ENCODE measurements around the gene RILPL2.
"Not testable (repeated sequence)": the region's sequence is repeated elsewhere in the genome, so short reads cannot be mapped to it uniquely, and the experiment has no call there.

Gene RILPL2, protein sequence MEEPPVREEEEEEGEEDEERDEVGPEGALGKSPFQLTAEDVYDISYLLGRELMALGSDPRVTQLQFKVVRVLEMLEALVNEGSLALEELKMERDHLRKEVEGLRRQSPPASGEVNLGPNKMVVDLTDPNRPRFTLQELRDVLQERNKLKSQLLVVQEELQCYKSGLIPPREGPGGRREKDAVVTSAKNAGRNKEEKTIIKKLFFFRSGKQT

DNA sequence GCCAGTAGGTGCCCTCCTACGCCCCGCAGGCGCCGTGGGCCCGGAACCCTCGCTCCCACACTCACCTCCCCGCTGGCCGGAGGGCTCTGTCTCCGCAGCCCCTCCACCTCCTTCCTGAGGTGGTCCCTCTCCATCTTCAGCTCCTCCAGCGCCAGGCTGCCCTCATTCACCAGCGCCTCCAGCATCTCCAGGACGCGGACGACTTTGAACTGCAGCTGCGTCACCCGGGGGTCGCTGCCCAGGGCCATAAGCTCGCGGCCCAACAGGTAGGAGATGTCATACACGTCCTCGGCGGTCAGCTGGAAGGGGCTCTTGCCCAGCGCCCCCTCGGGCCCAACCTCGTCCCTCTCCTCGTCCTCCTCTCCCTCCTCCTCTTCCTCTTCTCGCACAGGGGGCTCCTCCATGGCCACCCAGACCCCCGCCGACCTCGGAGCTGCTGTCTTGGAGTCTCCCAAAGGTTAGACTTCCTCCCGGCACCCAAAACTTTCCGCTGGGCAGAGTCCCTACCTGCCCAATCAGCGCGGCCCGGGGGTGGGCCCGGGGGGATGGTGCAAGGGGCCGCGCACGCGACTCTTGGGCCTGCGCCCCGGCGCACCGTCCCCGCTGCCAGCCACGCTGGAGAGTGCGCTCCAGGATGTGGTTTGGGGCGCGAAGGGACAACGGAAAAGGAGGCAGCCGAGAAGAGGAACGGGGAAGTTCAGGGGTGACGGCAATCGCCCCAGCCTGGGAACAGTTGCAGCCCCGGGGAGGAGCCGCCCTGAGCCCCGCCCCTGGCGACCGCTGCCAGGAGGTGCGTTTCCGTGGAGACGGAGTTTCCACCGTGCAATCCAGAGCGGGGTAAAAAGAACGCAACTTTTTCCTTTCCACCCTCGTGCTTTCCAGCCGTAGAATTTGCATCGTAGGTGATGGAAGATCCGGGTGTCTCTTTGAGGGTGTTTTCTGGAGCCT is at the start of gene RILPL2:
RILPL2 (minus strand) TSS at position 668 of the 948 bp plus-strand sequence; CDS start at position 404, 264 bp downstream.
- in situ Hi-C loops (cut with MboI; ENCODE audit: low sequenced_read_pairs, unreplicated experiment), result no loop called here
- DNase-seq (ENCODE audit: low spot score), result peak; percentile 94
- TF ChIP-seq, protein P1, sequence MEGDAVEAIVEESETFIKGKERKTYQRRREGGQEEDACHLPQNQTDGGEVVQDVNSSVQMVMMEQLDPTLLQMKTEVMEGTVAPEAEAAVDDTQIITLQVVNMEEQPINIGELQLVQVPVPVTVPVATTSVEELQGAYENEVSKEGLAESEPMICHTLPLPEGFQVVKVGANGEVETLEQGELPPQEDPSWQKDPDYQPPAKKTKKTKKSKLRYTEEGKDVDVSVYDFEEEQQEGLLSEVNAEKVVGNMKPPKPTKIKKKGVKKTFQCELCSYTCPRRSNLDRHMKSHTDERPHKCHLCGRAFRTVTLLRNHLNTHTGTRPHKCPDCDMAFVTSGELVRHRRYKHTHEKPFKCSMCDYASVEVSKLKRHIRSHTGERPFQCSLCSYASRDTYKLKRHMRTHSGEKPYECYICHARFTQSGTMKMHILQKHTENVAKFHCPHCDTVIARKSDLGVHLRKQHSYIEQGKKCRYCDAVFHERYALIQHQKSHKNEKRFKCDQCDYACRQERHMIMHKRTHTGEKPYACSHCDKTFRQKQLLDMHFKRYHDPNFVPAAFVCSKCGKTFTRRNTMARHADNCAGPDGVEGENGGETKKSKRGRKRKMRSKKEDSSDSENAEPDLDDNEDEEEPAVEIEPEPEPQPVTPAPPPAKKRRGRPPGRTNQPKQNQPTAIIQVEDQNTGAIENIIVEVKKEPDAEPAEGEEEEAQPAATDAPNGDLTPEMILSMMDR (IDR thresholded peaks at IDR 0.05; ENCODE audit: borderline replicate concordance, control extremely low read depth, extremely low read depth, insufficient read depth, missing control alignments), result no peak

DNA sequence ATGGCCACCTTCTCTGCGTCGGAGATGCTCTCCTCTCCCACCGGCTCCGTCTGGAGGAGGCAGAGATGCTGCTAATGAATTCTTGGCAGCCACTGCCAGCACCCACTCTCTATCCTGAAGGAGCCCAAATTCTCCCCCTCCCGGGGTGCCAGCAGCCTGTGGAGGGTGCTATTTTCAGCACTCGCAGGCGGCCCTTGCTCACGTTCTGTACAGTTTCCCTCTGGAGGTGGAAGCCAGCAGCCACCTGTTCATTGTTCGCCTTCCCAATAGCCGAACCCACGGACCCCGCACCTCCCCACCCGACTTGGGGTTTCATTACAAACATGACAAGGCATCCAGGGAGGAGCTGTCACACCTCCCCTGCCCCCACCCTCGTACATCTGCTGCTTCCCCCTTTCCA is 49.3 kb upstream of the RILPL2 start:
- in situ Hi-C loops (cut with MboI; ENCODE audit: low sequenced_read_pairs, unreplicated experiment), result no loop called here
- no peak for DNase-seq (ENCODE audit: low spot score)
- TF ChIP-seq, protein P1 (IDR thresholded peaks at IDR 0.05; ENCODE audit: borderline replicate concordance, control extremely low read depth, extremely low read depth, insufficient read depth, missing control alignments), result no peak

DNA sequence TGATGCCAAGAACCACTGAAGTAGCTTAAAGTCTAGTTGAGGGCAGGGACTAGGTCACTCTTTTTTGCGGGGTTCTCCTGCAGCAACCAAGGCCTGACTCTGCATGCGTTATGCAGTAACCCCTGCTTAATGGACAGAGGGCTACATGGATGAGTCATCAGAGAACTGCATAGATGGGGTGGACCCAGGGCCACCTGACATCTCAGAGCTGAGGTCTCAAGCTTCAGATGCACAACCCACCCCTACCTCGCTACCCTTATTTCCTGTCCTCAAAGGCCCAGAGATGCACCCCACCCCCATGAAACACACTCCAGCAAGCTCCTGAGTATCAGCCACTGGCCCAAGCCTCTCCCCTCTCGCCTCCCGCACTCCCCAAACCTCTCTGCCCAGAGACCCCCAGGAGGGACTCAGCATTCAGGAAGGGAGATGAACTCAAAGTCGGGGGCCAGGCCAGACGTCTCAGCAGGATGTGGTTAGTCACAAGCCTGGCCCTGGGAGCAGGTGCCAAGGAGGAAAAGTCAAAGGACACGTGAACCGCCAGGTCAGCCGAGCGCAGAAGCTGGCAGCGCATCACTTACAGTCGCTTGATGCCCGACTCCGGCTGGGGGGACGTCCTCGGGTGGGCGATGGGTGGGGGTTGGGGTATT is 47.2 kb upstream of the RILPL2 start:
- in situ Hi-C loops (cut with MboI; ENCODE audit: low sequenced_read_pairs, unreplicated experiment), result no loop called here
- DNase-seq (ENCODE audit: low spot score), result no peak
- TF ChIP-seq, protein P1 (IDR thresholded peaks at IDR 0.05; ENCODE audit: borderline replicate concordance, control extremely low read depth, extremely low read depth, insufficient read depth, missing control alignments), result no peak

DNA sequence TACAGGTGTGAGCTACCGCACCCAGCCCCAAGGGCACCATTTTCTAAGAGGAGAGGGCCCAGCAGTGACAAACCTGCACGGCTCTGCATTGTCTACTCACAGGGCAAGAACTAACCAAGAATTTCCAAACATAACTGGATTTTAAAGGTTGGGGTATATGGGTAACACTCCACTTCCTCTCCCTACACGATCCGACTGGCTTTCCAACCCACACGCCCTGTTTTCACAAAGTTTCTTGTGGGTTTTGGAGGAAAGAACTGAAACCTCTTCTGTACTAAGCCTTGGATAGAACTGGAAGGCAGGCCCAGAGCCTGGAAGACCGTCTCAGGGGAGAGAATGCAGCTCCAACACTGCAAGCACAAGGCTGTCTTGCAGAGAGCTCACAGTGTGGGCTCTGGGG is 46.4 kb upstream of the RILPL2 start:
- TF ChIP-seq, protein P1 (IDR thresholded peaks at IDR 0.05; ENCODE audit: borderline replicate concordance, control extremely low read depth, extremely low read depth, insufficient read depth, missing control alignments), result no peak
- no peak for DNase-seq (ENCODE audit: low spot score)
- in situ Hi-C loops (cut with MboI; ENCODE audit: low sequenced_read_pairs, unreplicated experiment), result no loop called here

DNA sequence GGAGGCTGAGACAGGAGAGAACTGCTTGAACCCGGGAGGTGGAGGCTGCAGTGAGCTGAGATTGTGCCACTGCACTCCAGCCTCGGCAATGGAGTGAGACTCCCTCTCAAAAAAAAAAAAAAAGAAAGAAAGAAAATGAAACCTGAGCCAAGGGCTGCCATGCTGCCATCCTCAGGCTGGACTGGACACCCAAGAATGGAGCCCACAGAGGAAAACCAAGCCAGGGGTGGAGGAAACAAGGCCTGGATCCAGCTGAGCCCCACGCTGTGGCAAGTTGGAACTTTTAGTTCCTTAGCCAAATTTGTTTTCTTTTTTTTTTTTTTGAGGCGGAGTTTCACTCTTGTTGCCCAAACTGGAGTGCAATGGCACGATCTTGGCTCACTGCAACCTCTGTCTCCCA is 44.8 kb upstream of the RILPL2 start:
- DNase-seq (ENCODE audit: low spot score); in situ Hi-C loops (cut with MboI; ENCODE audit: low sequenced_read_pairs, unreplicated experiment): not testable (repeated sequence)

DNA sequence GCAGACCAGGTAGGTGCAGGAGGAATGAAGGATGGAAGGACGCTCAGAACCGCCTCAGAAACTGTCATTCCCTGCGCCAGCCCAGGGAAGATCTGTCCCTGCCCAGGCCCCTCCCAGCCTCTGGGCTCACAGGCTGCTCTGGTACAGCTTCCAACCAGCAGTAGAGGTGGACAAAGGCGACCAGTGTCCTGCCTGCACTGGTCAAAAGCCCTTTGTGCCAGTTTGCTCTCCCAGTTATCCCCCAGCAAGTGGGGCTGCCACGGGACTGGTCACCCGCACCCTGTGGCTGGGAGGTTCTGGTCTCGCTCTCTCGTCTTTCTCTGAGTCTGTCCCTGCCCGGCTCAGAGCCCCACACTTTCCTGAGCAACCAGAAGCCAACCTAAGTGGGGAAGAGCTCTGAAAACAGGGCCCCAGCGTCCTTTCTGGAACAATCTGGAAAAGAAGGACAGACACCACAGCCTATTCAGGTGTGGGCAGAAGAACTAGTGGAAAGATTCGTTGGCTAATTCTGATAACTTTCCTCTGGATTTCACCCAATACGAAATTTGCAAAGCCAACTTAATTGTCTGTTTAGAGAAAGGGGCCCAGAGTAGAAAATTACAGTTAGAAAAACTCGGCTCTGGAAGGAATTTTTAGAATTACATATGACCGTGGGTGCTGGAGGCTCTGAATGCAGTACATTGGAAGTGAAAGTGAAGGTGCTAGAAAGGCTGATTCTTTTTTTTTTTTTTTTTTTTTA is 43.1 kb upstream of the RILPL2 start:
- no peak for DNase-seq (ENCODE audit: low spot score)
- in situ Hi-C loops (cut with MboI; ENCODE audit: low sequenced_read_pairs, unreplicated experiment), result no loop called here
- TF ChIP-seq, protein P1 (IDR thresholded peaks at IDR 0.05; ENCODE audit: borderline replicate concordance, control extremely low read depth, extremely low read depth, insufficient read depth, missing control alignments), result no peak

Measured in GM13976 (cell line).